Mucosa of stomach (tissue), 1 donor: ENCODE data around the gene FAM221B.
A peak's percentile ranks its signal among the peaks of the same experiment; 100 is the strongest.

Source experiments
- H3K27me3 ChIP-seq: one replicate; pipeline ENCODE4 v1.7.0; 2013; ENCODE audit warnings: mild to moderate bottlenecking, low read length; ENCODE audit not compliant: control insufficient read depth, insufficient read depth
- H3K36me3 ChIP-seq: one replicate; pipeline ENCODE4 v1.7.0; 2013; ENCODE audit warnings: low read length; ENCODE audit not compliant: control insufficient read depth, insufficient read depth
- H3K4me1 ChIP-seq: one replicate; pipeline ENCODE4 v1.7.0; 2013; ENCODE audit warnings: mild to moderate bottlenecking, low read length; ENCODE audit not compliant: control insufficient read depth, insufficient read depth
- H3K4me3 ChIP-seq: one replicate; pipeline ENCODE4 v1.7.0; 2013; ENCODE audit warnings: low read length
- H3K9ac ChIP-seq: one replicate; pipeline ENCODE4 v1.7.0; 2013; ENCODE audit warnings: mild to moderate bottlenecking, low read length, moderate library complexity
- H3K9me3 ChIP-seq: one replicate; pipeline ENCODE4 v1.7.0; 2013; ENCODE audit warnings: mild to moderate bottlenecking, low read length, moderate library complexity; ENCODE audit not compliant: control insufficient read depth
- donor health status: Pancreatic carcinoma.

Gene FAM221B

DNA sequence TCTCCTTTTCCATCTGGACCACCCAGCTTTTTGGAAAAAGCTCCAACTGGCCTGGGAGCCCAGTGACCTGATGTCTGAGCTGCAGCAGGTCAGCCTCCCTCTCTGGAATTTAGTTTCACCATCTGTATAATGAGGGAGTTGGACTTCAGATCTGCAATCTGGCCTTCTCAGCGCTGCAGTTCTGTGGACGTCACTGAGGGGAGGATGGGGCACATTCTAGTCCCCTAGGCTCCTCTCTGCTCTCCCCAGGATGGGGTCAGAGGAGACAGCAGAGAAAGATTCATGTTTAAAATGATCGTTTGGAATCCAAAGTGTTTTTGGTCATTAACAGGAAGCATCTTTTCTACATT lies 31.4 kb upstream of the FAM221B start:
- peaks cover 16% of the 10 kb centered on the region for H3K27me3 ChIP-seq
- no peaks in the 10 kb centered on the region for H3K9me3 ChIP-seq
- no peaks in the 10 kb centered on the region for H3K4me1 ChIP-seq
- H3K4me3 ChIP-seq = no peak overlapping the region
- H3K9ac ChIP-seq = no peak overlapping the region
- no peaks in the 10 kb centered on the region for H3K36me3 ChIP-seq

DNA sequence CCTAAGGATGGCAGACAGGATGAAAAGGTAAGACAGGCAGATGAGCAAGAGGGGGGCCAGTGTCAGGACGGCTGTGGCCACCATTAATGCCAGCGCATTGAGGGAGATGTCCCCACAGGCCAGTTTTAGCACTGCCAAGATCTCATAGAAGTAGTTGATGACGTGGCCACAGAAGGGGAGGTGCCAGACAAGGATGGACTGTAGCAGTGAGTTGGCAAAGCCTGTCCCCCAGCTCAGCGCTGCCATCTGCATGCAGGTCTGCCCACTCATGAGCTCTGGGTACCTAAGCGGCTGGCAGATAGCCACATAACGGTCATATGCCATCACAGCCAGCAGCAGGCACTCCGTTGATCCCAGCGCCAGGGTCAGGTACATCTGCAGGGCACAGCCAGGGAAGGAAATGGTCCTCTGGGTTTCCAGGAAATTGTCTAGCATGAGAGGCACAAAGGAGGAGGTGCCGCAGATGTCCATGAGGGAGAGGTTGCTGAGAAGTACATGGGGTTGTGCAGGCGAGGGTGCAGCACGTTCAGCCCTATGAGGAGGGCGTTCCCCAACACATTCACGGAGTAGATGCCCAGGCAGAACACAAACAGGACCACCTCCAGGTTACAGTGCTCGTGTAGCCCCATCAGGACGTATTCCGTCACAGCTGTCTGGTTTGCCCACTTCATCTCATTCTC lies 30.9 kb upstream of the FAM221B start:
- Histone ChIP-seq H3K36me3 (no peaks in the 10 kb centered on the region), H3K27me3 (peaks cover 16% of the 10 kb centered on the region), H3K4me3 (no peak overlapping the region), H3K9ac (no peak overlapping the region), H3K9me3 (no peaks in the 10 kb centered on the region), H3K4me1 (no peaks in the 10 kb centered on the region)

DNA sequence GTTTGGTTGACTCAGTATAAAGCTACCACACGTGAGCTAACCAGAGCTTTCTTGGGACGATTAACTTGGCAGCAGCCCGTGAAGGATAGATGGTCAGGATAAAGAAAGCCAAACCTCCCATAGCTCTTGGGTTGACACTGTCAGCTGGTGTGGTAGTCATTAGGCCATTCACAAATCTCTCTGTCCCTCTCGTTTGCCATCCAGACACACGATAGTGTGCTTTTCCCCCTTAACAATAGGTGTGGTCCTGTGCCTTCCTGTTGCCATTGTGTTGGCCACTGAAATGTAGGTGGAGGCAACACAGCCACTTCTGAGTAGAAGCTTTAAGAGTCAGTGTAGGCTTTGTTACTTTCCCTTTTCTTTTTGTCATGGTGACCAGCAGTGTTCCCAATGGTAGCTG lies 29.9 kb upstream of the FAM221B start:
- Histone ChIP-seq H3K36me3 (no peaks in the 10 kb centered on the region), H3K4me1 (no peaks in the 10 kb centered on the region), H3K4me3 (no peak overlapping the region), H3K9me3 (no peaks in the 10 kb centered on the region), H3K27me3 (peaks cover 16% of the 10 kb centered on the region), H3K9ac (no peak overlapping the region)

DNA sequence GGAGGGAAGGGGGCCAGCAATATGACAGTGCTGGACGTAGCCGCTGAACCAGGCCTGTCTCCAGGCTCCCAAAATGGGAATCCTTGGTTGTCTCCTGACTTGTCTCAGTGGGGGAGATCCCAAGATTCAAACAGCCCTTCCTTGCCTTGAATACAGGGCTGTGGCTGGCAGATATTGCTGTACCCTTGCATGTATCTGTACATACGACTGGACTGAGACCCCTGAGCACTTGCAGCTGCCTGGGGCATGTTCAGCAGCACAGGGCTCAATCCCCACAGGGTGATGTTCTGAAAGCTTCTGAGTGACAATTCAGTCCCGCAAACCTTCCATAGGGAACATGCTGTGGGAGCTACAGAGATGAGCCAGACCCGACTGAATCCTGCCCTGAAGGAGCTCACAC lies 28.4 kb upstream of the FAM221B start:
- Histone ChIP-seq H3K36me3 (no peaks in the 10 kb centered on the region), H3K27me3 (peaks cover 11% of the 10 kb centered on the region), H3K9ac (no peak overlapping the region), H3K9me3 (no peaks in the 10 kb centered on the region), H3K4me3 (no peak overlapping the region), H3K4me1 (no peaks in the 10 kb centered on the region)

DNA sequence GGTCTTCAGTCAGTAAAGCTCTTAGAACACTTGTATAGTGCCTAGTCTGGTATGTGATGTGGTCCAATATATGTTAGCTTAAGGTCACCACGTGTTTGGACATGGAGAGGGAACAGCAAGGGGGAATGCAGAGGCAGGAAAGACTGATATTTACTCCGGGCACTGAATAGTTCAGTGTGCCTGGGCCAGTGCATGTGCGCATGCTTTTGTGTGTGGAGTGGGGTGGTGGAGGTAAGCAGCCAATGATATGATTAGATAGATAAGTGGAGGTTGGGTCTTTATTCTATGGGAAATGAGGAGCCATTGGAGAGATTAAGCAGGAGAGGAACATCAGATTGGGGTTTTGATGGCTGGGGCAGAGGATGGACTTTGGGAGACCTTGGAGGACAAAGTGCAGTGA lies 27.7 kb upstream of the FAM221B start:
- Histone ChIP-seq H3K9ac (no peak overlapping the region), H3K36me3 (no peaks in the 10 kb centered on the region), H3K4me3 (no peak overlapping the region), H3K4me1 (no peaks in the 10 kb centered on the region), H3K9me3 (no peaks in the 10 kb centered on the region), H3K27me3 (peaks cover 8% of the 10 kb centered on the region)

DNA sequence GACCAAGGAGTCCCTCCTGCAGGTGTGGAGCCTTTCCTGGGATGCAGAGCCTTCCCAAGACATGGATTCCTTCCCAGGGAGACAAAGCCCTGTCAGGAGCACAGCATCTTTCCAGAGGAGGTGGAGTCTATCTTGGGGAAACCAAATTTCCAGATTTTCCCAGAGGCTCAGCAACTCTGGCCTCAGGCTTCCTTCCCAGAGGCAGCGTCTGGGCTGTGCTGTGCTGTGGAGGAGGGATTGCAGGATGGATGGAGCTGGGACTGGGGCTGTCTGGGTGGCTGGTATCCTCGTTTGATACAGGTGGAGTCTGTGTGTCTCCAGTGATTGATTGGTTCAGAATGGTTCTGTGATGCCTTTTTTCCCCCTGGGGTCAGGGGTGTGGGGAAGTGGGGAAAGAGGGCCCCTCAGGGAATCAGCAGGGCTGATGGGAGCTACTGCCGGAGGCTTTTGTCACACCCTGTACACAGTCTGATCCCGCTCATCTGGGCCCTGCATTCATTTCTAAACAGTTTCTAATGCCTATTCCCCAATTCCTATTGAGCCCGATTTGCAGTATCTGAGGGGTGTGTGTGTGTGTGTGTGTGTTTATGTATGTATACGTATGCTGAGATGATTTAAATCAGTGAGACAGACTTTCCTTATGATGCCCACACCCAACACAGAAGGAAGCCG lies 25.7 kb upstream of the FAM221B start:
- H3K4me3 ChIP-seq = no peak overlapping the region
- H3K9ac ChIP-seq = no peak overlapping the region
- H3K9me3 ChIP-seq = no peaks in the 10 kb centered on the region
- H3K36me3 ChIP-seq = no peaks in the 10 kb centered on the region
- H3K4me1 ChIP-seq = no peaks in the 10 kb centered on the region
- H3K27me3 ChIP-seq = no peaks in the 10 kb centered on the region

DNA sequence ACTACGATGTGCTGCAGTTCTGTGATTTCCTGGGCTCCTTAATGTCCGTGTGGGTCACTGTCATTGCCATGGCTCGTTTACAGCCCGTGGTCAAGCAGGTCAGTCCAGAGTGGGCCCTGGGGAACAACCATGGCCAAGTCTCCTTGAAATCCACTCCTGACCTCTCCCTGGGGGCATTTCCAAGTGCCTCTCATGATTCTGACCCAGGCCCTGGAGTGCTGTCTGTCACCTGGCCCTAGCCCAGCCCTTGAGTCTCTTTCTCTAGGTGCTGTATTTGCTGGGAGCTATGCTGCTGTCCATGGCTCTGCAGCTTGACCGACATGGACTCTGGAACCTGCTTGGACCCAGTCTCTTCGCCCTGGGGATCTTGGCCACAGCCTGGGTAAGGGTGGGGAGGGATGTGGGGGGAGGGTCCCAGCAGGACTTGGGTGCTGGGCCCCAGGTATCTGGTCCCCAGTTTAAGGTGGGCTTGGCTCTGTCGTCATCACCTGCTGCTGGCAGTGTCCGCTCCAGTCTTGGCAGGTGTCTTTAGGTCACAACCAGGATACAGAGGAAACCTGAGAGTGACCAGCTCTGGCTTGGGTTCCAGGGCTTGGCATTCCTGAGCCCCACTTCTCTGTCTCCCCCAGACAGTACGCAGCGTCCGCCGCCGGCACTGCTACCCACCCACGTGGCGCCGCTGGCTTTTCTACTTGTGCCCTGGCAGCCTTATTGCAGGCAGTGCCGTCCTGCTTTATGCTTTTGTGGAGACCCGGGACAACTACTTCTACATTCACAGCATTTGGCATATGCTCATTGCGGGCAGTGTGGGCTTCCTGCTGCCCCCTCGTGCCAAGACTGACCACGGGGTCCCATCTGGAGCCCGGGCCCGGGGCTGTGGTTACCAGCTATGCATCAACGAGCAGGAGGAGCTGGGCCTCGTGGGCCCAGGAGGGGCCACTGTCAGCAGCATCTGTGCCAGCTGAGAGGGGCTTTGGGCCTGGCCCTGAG lies 24.6 kb upstream of the FAM221B start:
- Histone ChIP-seq H3K4me3 (no peak overlapping the region), H3K27me3 (no peaks in the 10 kb centered on the region), H3K9ac (no peak overlapping the region), H3K9me3 (no peaks in the 10 kb centered on the region), H3K36me3 (peaks cover under 1% of the 10 kb centered on the region), H3K4me1 (no peaks in the 10 kb centered on the region)

DNA sequence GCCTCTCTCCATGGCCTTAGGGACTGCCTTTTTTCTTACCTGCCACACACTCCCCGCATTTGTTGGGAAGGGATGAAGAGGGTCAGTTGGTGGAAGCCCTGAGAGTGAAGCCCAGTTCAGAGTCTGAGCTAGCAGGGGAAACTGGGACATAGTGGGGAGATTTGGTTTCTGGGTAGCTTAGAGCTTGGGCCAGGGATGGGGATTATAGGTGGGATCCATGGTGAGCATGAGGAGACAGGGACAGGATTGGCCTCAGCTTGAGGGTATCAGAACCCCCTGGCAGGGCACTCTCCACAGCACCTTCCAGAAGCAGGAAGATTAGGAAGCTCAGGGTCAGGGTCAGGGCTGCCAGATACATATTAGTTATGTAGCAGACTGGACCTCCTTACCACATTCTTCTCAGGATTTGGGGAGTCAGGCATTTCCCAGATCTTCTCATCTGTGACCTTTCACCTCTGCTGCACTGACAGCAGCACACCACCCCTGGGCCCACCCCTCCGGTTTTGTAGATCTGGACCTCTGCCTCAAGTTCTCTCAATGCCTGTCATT lies 23.8 kb upstream of the FAM221B start:
- Histone ChIP-seq H3K36me3 (peaks cover 4% of the 10 kb centered on the region), H3K9ac (no peak overlapping the region), H3K4me1 (no peaks in the 10 kb centered on the region), H3K27me3 (no peaks in the 10 kb centered on the region), H3K4me3 (no peak overlapping the region), H3K9me3 (no peaks in the 10 kb centered on the region)

DNA sequence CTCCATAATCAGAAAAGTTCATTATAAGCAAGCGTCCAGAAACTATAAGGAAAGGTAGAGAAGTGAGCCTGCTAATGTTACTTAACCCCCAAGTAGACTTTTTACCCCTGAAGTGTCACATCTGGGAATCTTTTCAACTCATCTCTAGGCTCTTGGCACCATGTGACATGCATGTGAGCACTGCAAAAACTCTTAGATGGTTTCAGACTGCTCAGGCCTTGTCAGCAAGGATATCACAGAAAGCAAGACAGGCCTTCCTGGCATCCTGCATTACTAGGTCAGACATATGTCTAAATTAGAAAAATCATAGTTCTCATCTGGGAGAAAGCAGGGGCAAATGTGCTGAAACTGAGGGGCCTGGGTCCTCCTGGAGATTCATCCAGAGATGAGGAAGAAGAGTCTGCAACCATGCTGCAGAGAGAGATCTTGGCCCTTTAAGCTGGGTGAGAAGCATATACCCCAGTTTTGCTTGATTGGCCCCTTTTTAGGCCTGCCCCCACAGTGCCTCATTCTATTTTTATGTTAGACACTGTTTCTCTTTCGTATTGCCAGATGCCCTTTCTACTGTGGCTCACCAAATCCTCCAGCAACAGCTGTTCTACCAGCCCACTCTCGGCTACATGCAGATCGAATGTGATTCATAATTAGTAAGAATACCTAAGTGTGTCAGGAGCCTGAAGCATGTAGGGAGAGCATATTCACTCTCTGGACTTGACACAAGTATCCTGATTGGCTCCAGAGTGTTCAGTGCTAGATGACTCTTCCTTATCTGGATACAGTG lies 19.4 kb upstream of the FAM221B start:
- Histone ChIP-seq H3K4me1 (peaks cover 27% of the 10 kb centered on the region), H3K9ac (no peak overlapping the region), H3K27me3 (no peaks in the 10 kb centered on the region)

DNA sequence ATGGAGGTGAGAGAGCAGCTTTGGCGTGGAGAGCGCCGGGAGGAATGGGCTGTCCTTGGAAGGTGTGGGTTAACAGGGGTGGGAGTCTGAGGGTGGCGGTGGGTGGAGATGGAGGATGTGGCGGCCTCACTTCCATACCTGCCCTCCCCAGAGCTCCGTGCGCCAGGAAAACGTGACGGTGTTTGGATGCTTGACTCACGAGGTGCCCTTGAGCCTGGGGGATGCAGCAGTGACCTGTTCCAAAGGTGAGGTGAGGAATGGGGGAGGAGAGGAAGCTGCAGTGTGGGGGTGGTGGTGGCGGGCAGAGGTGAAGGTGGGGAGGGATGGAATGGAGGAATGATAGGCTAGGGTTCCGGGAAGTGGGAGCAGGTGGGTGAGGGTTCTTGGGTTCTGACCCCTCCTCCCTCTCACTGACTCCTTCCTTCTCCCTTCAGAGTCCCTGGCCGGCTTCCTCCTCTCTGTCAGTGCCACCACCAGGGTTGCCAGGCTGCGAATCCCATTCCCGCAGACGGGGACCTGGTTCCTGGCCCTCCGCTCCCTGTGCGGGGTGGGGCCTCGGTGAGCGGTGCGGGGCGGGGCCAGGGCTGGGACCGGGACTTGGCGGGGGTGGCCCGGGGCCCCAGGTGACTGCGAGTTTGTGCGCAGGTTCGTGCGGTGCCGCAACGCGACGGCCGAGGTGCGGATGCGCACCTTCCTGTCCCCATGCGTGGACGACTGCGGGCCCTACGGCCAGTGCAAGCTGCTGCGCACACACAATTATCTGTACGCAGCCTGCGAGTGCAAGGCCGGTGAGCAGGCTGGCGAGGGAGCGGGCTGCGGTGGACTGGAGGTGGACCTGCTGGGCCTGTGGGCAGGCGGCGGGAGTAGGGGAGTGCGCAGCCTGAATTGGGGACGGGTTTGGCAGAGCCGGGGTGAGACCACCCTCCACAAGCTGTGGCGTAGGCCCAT lies 17.6 kb upstream of the FAM221B start:
- Histone ChIP-seq H3K4me3 (no peak overlapping the region), H3K4me1 (peaks cover 33% of the 10 kb centered on the region), H3K27me3 (no peaks in the 10 kb centered on the region), H3K9ac (peak overlapping the region; percentile 41), H3K36me3 (peaks cover 4% of the 10 kb centered on the region), H3K9me3 (no peaks in the 10 kb centered on the region)

More for the DNA sequence above, 19.4 kb upstream of the FAM221B start:
- Histone ChIP-seq H3K4me3 (no peak overlapping the region), H3K36me3 (peaks cover 4% of the 10 kb centered on the region), H3K9me3 (no peaks in the 10 kb centered on the region)
